SU-DHL-6 (cell line): Measurements from ENCODE around the gene TRAF3IP3.

Source experiments
- H2AFZ ChIP-seq: fragments of 200-600 bp; sonication (generic); 2 replicates; pipeline ENCODE4 v1.6.1; 2014; ENCODE audit warnings: low read depth, mild to moderate bottlenecking, moderate library complexity, mixed read lengths, antibody characterized with exemption, low read length; ENCODE audit not compliant: severe bottlenecking
- H3F3A ChIP-seq: fragments of 200-600 bp; shearing (Covaris generic); 2 replicates; pipeline ENCODE4 v1.6.0; 2016; ENCODE audit warnings: antibody characterized with exemption, mild to moderate bottlenecking; ENCODE audit not compliant: insufficient read depth
- H3K27ac ChIP-seq: fragments of 200-600 bp; sonication (generic); 2 replicates; pipeline ENCODE4 v1.5.1; 2016; ENCODE audit warnings: low read depth, mild to moderate bottlenecking, low read length, moderate library complexity, mixed read lengths
- H3K27me3 ChIP-seq: fragments of 200-600 bp; sonication (generic), shearing (Covaris generic); 2 replicates; pipeline ENCODE4 v1.6.0; 2014; ENCODE audit warnings: mild to moderate bottlenecking, low read length
- H3K36me3 ChIP-seq: fragments of 200-600 bp; sonication (generic); 2 replicates; pipeline ENCODE4 v1.6.1; 2014; ENCODE audit warnings: mild to moderate bottlenecking, low read length, mixed read lengths
- H3K4me2 ChIP-seq: fragments of 300-600, 200-600 bp; shearing (Covaris generic), sonication (generic); 2 replicates; pipeline ENCODE4 v1.6.0; 2014; ENCODE audit warnings: low read length, low read depth, mild to moderate bottlenecking; ENCODE audit not compliant: poor library complexity, severe bottlenecking
- H3K4me3 ChIP-seq: fragments of 200-600 bp; sonication (generic); 2 replicates; pipeline ENCODE4 v1.5.1; 2014; ENCODE audit warnings: antibody characterized with exemption, low read length, mild to moderate bottlenecking, mixed read lengths; ENCODE audit not compliant: insufficient read depth, poor library complexity, severe bottlenecking
- H3K79me2 ChIP-seq: fragments of 200-600 bp; sonication (generic); 2 replicates; pipeline ENCODE4 v1.6.1; 2014; ENCODE audit warnings: mild to moderate bottlenecking, low read length, moderate library complexity; ENCODE audit not compliant: insufficient read depth
- H3K9ac ChIP-seq: fragments of 200-600 bp; sonication (generic); 2 replicates; pipeline ENCODE4 v1.7.0; 2014; ENCODE audit warnings: mild to moderate bottlenecking, low read length
- H3K9me2 ChIP-seq: fragments of 200-600 bp; sonication (generic); replicated peaks from 2 replicates; pipeline ENCODE4 v1.6.1; 2014; ENCODE audit warnings: low read length; ENCODE audit not compliant: insufficient read depth
- H3K9me3 ChIP-seq: fragments of 200-600 bp; sonication (generic); 2 replicates; pipeline ENCODE4 v1.6.1; 2014; ENCODE audit warnings: low read length, mixed read lengths; ENCODE audit not compliant: insufficient read depth
- H4K20me1 ChIP-seq: fragments of 200-600 bp; sonication (generic); 2 replicates; pipeline ENCODE4 v1.6.1; 2014; ENCODE audit warnings: low read depth, mild to moderate bottlenecking, antibody characterized with exemption, low read length, moderate library complexity, mixed read lengths
- EZH2phosphoT487 ChIP-seq: fragments of 200-600 bp; sonication (generic), shearing (Covaris generic); conservative IDR thresholded peaks from 2 replicates; pipeline ENCODE4 v1.6.1; 2018; ENCODE audit warnings: mild to moderate bottlenecking, antibody characterized with exemption, low read length, moderate library complexity, mixed read lengths
- TF ChIP-seq, protein P1 (sequence below): fragments of 200-600 bp; sonication (generic); IDR thresholded peaks from one replicate; pipeline ENCODE4 v1.5.1; 2017; ENCODE audit warnings: antibody characterized with exemption, mild to moderate bottlenecking, low read length, moderate library complexity; ENCODE audit not compliant: insufficient read depth, poor library complexity, severe bottlenecking

Gene TRAF3IP3

DNA sequence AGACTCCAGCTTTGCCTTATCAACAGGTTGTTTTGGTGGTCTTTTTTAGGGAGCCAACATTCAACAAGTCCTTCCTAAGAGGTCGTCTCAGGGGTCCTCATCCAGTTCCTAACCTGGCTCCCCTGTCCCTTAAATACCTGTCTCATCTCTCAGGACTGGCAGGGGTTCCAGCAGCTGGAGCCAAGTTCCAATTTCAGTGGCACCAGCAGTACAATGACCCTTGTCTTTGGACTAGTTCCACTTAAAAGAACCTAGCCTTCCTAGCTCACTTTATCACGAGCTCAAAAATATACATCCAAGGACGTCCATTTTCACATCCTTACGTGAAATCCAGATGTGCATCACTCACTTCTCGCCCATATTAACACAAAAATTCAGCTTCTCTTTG lies 18.7 kb upstream of the TRAF3IP3 start:
- Histone ChIP-seq H3K27me3 (no peaks in the 10 kb centered on the region), H3K27ac (no peak overlapping the region), H3K9ac (no peak overlapping the region), H3K79me2 (no peaks in the 10 kb centered on the region), H3K9me2 (no peaks in the 10 kb centered on the region), H3F3A (no peaks in the 10 kb centered on the region), H3K4me2 (no peak overlapping the region), H3K36me3 (no peaks in the 10 kb centered on the region), H3K9me3 (no peaks in the 10 kb centered on the region), H2AFZ (no peak overlapping the region), H3K4me3 (no peak overlapping the region), H4K20me1 (no peaks in the 10 kb centered on the region)
- no peak for TF ChIP-seq EZH2phosphoT487
- TF ChIP-seq, protein P1, sequence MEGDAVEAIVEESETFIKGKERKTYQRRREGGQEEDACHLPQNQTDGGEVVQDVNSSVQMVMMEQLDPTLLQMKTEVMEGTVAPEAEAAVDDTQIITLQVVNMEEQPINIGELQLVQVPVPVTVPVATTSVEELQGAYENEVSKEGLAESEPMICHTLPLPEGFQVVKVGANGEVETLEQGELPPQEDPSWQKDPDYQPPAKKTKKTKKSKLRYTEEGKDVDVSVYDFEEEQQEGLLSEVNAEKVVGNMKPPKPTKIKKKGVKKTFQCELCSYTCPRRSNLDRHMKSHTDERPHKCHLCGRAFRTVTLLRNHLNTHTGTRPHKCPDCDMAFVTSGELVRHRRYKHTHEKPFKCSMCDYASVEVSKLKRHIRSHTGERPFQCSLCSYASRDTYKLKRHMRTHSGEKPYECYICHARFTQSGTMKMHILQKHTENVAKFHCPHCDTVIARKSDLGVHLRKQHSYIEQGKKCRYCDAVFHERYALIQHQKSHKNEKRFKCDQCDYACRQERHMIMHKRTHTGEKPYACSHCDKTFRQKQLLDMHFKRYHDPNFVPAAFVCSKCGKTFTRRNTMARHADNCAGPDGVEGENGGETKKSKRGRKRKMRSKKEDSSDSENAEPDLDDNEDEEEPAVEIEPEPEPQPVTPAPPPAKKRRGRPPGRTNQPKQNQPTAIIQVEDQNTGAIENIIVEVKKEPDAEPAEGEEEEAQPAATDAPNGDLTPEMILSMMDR, result no peak

DNA sequence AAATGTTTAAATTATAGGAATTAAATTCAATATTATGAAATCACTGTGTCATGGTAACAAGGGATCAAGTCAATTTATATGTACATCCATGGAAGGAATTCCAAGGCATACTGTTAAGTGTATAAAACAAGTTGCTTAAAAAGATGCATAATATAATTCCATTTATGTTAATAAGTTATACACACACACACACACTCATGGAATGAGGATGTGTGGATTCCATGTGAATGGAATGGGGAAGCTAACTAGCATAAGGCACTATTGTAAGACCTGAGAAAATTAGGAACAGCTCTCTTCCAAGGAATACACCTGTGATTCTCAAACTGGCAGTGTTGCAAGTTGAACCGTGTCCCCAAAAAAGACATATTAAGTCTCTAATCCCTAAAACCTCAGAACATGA lies 17.6 kb upstream of the TRAF3IP3 start:
- no peak overlapping the region for H2AFZ ChIP-seq

DNA sequence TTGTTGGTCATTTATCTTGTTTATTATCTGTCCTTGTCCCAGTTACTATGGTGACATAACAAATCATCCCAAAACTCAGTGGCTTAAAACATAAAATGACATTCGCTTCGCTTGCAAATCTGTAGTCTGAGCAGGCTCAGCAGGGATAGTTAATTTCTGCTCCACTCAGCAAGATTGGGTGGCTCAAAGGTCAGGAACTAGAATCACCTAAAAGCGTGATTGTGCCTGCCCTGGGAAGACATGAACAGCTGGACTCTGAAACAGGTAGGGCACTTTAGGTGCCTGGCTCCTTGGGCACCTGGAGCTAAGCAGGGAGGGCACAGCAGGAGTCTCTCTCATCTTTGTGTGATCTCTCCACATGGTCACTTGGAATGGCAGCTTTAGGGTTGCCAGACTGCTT lies 14.7 kb upstream of the TRAF3IP3 start:
- Histone ChIP-seq H3K9me3 (no peaks in the 10 kb centered on the region), H3K36me3 (no peaks in the 10 kb centered on the region), H3K27me3 (no peaks in the 10 kb centered on the region), H3F3A (0 out of 2 replicates have a peak, but pooled peaks cover under 1% of the 10 kb centered on the region), H3K9me2 (no peaks in the 10 kb centered on the region), H3K4me2 (no peak overlapping the region), H3K4me3 (no peak overlapping the region), H3K79me2 (no peaks in the 10 kb centered on the region), H4K20me1 (no peaks in the 10 kb centered on the region), H3K27ac (no peak overlapping the region), H3K9ac (no peak overlapping the region), H2AFZ (no peak overlapping the region)
- TF ChIP-seq EZH2phosphoT487, result no peak
- TF ChIP-seq, protein P1, result no peak

More for the DNA sequence above, 17.6 kb upstream of the TRAF3IP3 start:
- no peaks in the 10 kb centered on the region for H3K36me3 ChIP-seq
- TF ChIP-seq, protein P1, result no peak
- TF ChIP-seq EZH2phosphoT487, result no peak
- H3K4me3 ChIP-seq, result no peak overlapping the region
- no peaks in the 10 kb centered on the region for H3K27me3 ChIP-seq
- no peaks in the 10 kb centered on the region for H3K9me2 ChIP-seq
- H3K9me3 ChIP-seq, result no peaks in the 10 kb centered on the region
- H3K27ac ChIP-seq, result no peak overlapping the region
- H3K9ac ChIP-seq, result no peak overlapping the region
- no peak overlapping the region for H3K4me2 ChIP-seq
- H3K79me2 ChIP-seq, result no peaks in the 10 kb centered on the region
- no peaks in the 10 kb centered on the region for H3F3A ChIP-seq
- no peaks in the 10 kb centered on the region for H4K20me1 ChIP-seq

DNA sequence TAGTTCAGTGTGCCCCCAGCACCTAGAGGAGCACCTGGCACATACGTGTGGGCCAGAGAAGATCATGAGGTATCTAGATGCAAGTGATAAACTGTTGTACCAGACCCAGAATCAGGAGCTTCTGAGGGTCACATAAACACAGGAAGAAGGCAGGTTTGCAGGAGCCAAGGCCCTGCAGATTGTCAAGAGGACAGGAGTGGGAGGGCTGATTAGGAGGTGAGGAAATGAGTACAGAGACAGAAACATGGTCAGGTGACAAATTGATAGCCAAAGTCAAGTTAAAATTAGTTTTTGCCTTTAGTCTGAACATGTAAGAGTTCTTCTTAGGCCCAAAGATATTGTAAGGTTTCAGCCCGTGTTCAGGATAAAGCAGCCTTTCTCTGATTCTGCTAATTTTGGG lies 14.0 kb upstream of the TRAF3IP3 start:
- Histone ChIP-seq H4K20me1 (no peaks in the 10 kb centered on the region), H3K27me3 (no peaks in the 10 kb centered on the region), H3K9me3 (no peaks in the 10 kb centered on the region), H3K79me2 (no peaks in the 10 kb centered on the region), H3F3A (0 out of 2 replicates have a peak, but pooled peaks cover 7% of the 10 kb centered on the region), H3K4me3 (no peak overlapping the region), H3K4me2 (no peak overlapping the region), H3K9ac (no peak overlapping the region), H3K9me2 (no peaks in the 10 kb centered on the region), H3K27ac (no peak overlapping the region), H3K36me3 (no peaks in the 10 kb centered on the region), H2AFZ (no peak overlapping the region)
- TF ChIP-seq, protein P1, result no peak
- TF ChIP-seq EZH2phosphoT487, result no peak
